Ectodermal cell (in vitro differentiated cells): ENCODE measurements around the gene CNOT11.
A peak's percentile ranks its signal among the peaks of the same experiment; 100 is the strongest.
"Not testable (repeated sequence)": the region's sequence is repeated elsewhere in the genome, so short reads cannot be mapped to it uniquely, and the experiment has no call there.

Source experiments
- H3K27ac ChIP-seq: 2 replicates; pipeline ENCODE4 v1.7.0; 2013; ENCODE audit warnings: mild to moderate bottlenecking, low read depth, low read length; ENCODE audit not compliant: insufficient read depth, poor library complexity, severe bottlenecking
- H3K27me3 ChIP-seq: 2 replicates; pipeline ENCODE4 v1.7.0; 2013; ENCODE audit warnings: mild to moderate bottlenecking, low read length; ENCODE audit not compliant: insufficient read depth, control insufficient read depth, poor library complexity, severe bottlenecking
- H3K36me3 ChIP-seq: one replicate; pipeline ENCODE4 v1.7.0; 2013; ENCODE audit warnings: low read length; ENCODE audit not compliant: control insufficient read depth, insufficient read depth
- H3K4me1 ChIP-seq: one replicate; pipeline ENCODE4 v1.7.0; 2013; ENCODE audit warnings: low read length; ENCODE audit not compliant: control insufficient read depth, insufficient read depth
- H3K4me3 ChIP-seq: 2 replicates; pipeline ENCODE4 v1.7.0; 2013; ENCODE audit warnings: low read depth, low read length, control low read depth; ENCODE audit not compliant: insufficient read depth
- H3K9me3 ChIP-seq: 2 replicates; pipeline ENCODE4 v1.7.0; 2013; ENCODE audit warnings: mild to moderate bottlenecking, low read length, moderate library complexity; ENCODE audit not compliant: control insufficient read depth
- WGBS, 2 experiments: methylation state at CpG; one replicate each; pipeline ENCODE4 v1.1.7; 2013; ENCODE audit warnings: missing lambda C conversion rate in 2 of 2; 5-methylcytosine and 5-hydroxymethylcytosine counted together

Gene CNOT11

GRCh38 chr2:101244899-101245298 is 7.8 kb upstream of the CNOT11 start:
- not testable (repeated sequence) for H3K4me1 ChIP-seq, H3K36me3 ChIP-seq, H3K27me3 ChIP-seq, H3K9me3 ChIP-seq, H3K4me3 ChIP-seq, H3K27ac ChIP-seq
- 94 to 97% methylated on average over 11 to 12 of the region's 12 CpGs for WGBS, 2 experiments

- not testable (repeated sequence) for H3K27me3 ChIP-seq, H3K4me1 ChIP-seq, H3K36me3 ChIP-seq, H3K9me3 ChIP-seq, H3K27ac ChIP-seq, H3K4me3 ChIP-seq
- WGBS, 2 experiments = 93 to 94% methylated on average over 5 of the region's 5 CpGs
These were observed 7.2 kb upstream of the CNOT11 start for GRCh38 chr2:101245468-101245867.

GRCh38 chr2:101248756-101249155 is 3.9 kb upstream of the CNOT11 start:
- WGBS, 2 experiments = 90% methylated on average over 4 to 5 of the region's 5 CpGs
- not testable (repeated sequence) for H3K4me1 ChIP-seq, H3K9me3 ChIP-seq, H3K27ac ChIP-seq, H3K36me3 ChIP-seq, H3K27me3 ChIP-seq, H3K4me3 ChIP-seq

- Histone ChIP-seq H3K4me1 (peaks cover 9% of the 10 kb centered on the region), H3K27me3 (no peaks in the 10 kb centered on the region), H3K27ac (no peak overlapping the region), H3K9me3 (no peaks in the 10 kb centered on the region), H3K4me3 (no peak overlapping the region), H3K36me3 (no peaks in the 10 kb centered on the region)
- 63 to 67% methylated on average over 5 of the region's 5 CpGs for WGBS, 2 experiments
These were observed 2.9 kb upstream of the CNOT11 start for GRCh38 chr2:101249826-101250225.

- not testable (repeated sequence) for H3K27ac ChIP-seq, H3K27me3 ChIP-seq, H3K4me1 ChIP-seq, H3K4me3 ChIP-seq, H3K36me3 ChIP-seq, H3K9me3 ChIP-seq
- 45 to 48% methylated on average over 10 of the region's 10 CpGs for WGBS, 2 experiments
These were observed 1.4 kb upstream of the CNOT11 start for GRCh38 chr2:101251246-101251781.

- Histone ChIP-seq H3K4me3 (peak overlapping the region; percentile 95), H3K4me1 (peaks cover 9% of the 10 kb centered on the region), H3K27me3 (no peaks in the 10 kb centered on the region), H3K36me3 (no peaks in the 10 kb centered on the region), H3K27ac (peak overlapping the region; percentile 71), H3K9me3 (no peaks in the 10 kb centered on the region)
- 11 to 13% methylated on average over 16 of the region's 16 CpGs for WGBS, 2 experiments
These were observed 760 bp upstream of the CNOT11 start for GRCh38 chr2:101251844-101252407.

- Histone ChIP-seq H3K4me3 (peak overlapping the region; percentile 95), H3K27ac (peak overlapping the region; percentile 55), H3K9me3 (no peaks in the 10 kb centered on the region), H3K4me1 (peaks cover 9% of the 10 kb centered on the region), H3K27me3 (no peaks in the 10 kb centered on the region), H3K36me3 (no peaks in the 10 kb centered on the region)
- 0 to 1% methylated on average over 64 to 65 of the region's 65 CpGs for WGBS, 2 experiments
These were observed 472 bp downstream of the CNOT11 start for GRCh38 chr2:101253013-101253702.

GRCh38 chr2:101253703-101254450 is 1.2 kb downstream of the CNOT11 start:
- WGBS, 2 experiments = 50 to 56% methylated on average over 17 of the region's 17 CpGs
- Histone ChIP-seq H3K36me3 (peaks cover 5% of the 10 kb centered on the region), H3K27me3 (no peaks in the 10 kb centered on the region), H3K27ac (no peak overlapping the region), H3K9me3 (no peaks in the 10 kb centered on the region), H3K4me1 (peaks cover 9% of the 10 kb centered on the region), H3K4me3 (peak overlapping the region; percentile 95)

- Histone ChIP-seq H3K4me3 (no peak overlapping the region), H3K27me3 (no peaks in the 10 kb centered on the region), H3K9me3 (no peaks in the 10 kb centered on the region), H3K36me3 (peaks cover 8% of the 10 kb centered on the region), H3K4me1 (peaks cover 9% of the 10 kb centered on the region), H3K27ac (no peak overlapping the region)
- 90 to 92% methylated on average over 3 of the region's 3 CpGs for WGBS, 2 experiments
These were observed 2.8 kb downstream of the CNOT11 start for GRCh38 chr2:101255501-101255900.

GRCh38 chr2:101256316-101256715 is 3.6 kb downstream of the CNOT11 start:
- WGBS, 2 experiments = 89 to 95% methylated on average over 2 of the region's 2 CpGs
- Histone ChIP-seq H3K27me3 (no peaks in the 10 kb centered on the region), H3K36me3 (peaks cover 8% of the 10 kb centered on the region), H3K9me3 (no peaks in the 10 kb centered on the region), H3K4me1 (peaks cover 9% of the 10 kb centered on the region), H3K4me3 (no peak overlapping the region), H3K27ac (no peak overlapping the region)
